Measurements from ENCODE around the gene DDX24. TPM values are rescaled to one million over a fixed set of nuclear protein-coding genes. Genes with fewer than 3 reads are reported as not detected.
A peak's percentile ranks its signal among the peaks of the same experiment; 100 is the strongest.

DDX24 gene
- total RNA-seq, 2 experiments from 2014 or later = 172 to 184 TPM

GRCh38 chr14:94004015-94004414, 77.0 kb downstream of the DDX24 start:
- Mint-ChIP-seq H3K9me3 (ENCODE audit: insufficient read depth) (no peaks in the 10 kb centered on the region), H3K36me3 (ENCODE audit: low read depth) (no peaks in the 10 kb centered on the region), H3K4me3 (no peak overlapping the region), H3K4me1 (ENCODE audit: low read depth) (peaks cover 41% of the 10 kb centered on the region), H3K27me3 (ENCODE audit: low read depth) (peaks cover 13% of the 10 kb centered on the region), H3K27ac (no peak overlapping the region)
- no peak for ATAC-seq
- DNase-seq = no peak
- CTCF ChIA-PET = interaction anchor here (0.7 to 4.4 kb wide), 14 partner anchors 13 to 134 kb away, joined by 3 to 117 read pairs (median 8); partner anchors contain the start of gene ASB2
- POLR2A ChIA-PET = no interaction called here

GRCh38 chr14:94003397-94003796, 77.6 kb downstream of the DDX24 start:
- Mint-ChIP-seq H3K4me1 (ENCODE audit: low read depth) (peaks cover 38% of the 10 kb centered on the region), H3K36me3 (ENCODE audit: low read depth) (no peaks in the 10 kb centered on the region), H3K4me3 (no peak overlapping the region), H3K9me3 (ENCODE audit: insufficient read depth) (no peaks in the 10 kb centered on the region), H3K27me3 (ENCODE audit: low read depth) (peaks cover 13% of the 10 kb centered on the region), H3K27ac (no peak overlapping the region)
- DNase-seq = no peak
- no peak for ATAC-seq
- ChIA-PET POLR2A (no interaction called here), CTCF (interaction anchor here (1.0 to 4.4 kb wide), 10 partner anchors 12 to 150 kb away, joined by 3 to 117 read pairs (median 8); partner anchors contain the start of gene ASB2)

GRCh38 chr14:94001501-94002396, 79.3 kb downstream of the DDX24 start:
- no peaks in the 10 kb centered on the region for H3K36me3 Mint-ChIP-seq (ENCODE audit: low read depth)
- CTCF ChIA-PET = interaction anchor here (0.6 to 7.6 kb wide), 29 partner anchors 8 to 178 kb away, joined by 3 to 233 read pairs (median 5); partner anchors contain the start of genes ASB2 and OTUB2
- POLR2A ChIA-PET = interaction anchor here (1.0 to 5.6 kb wide), 7 partner anchors 10 to 61 kb away, joined by 3 to 29 read pairs (median 5); no protein-coding TSS in a partner anchor
- no peak overlapping the region for H3K4me3 Mint-ChIP-seq
- H3K4me1 Mint-ChIP-seq (ENCODE audit: low read depth) = peaks cover 40% of the 10 kb centered on the region
- DNase-seq = peak; percentile 70
- H3K9me3 Mint-ChIP-seq (ENCODE audit: insufficient read depth) = no peaks in the 10 kb centered on the region
- H3K27me3 Mint-ChIP-seq (ENCODE audit: low read depth) = peaks cover 13% of the 10 kb centered on the region
- peak; percentile 83 for ATAC-seq
- H3K27ac Mint-ChIP-seq = peak overlapping the region; percentile 50

- peaks cover 13% of the 10 kb centered on the region for H3K27me3 Mint-ChIP-seq (ENCODE audit: low read depth)
- DNase-seq (no peak), ATAC-seq (no peak)
- no peak overlapping the region for H3K27ac Mint-ChIP-seq
- H3K36me3 Mint-ChIP-seq (ENCODE audit: low read depth) = no peaks in the 10 kb centered on the region
- ChIA-PET POLR2A (interaction anchor here (1.0 to 5.6 kb wide), 7 partner anchors 9 to 60 kb away, joined by 3 to 29 read pairs (median 5); no protein-coding TSS in a partner anchor), CTCF (interaction anchor here (0.6 to 7.6 kb wide), 25 partner anchors 8 to 179 kb away, joined by 3 to 233 read pairs (median 5); partner anchors contain the start of genes ASB2 and OTUB2)
- no peaks in the 10 kb centered on the region for H3K9me3 Mint-ChIP-seq (ENCODE audit: insufficient read depth)
- H3K4me1 Mint-ChIP-seq (ENCODE audit: low read depth) = peaks cover 42% of the 10 kb centered on the region
- no peak overlapping the region for H3K4me3 Mint-ChIP-seq
Measured at GRCh38 chr14:94001016-94001415, 80.0 kb downstream of the DDX24 start.

GRCh38 chr14:94000267-94000666, 80.7 kb downstream of the DDX24 start:
- H3K36me3 Mint-ChIP-seq (ENCODE audit: low read depth) = no peaks in the 10 kb centered on the region
- H3K4me1 Mint-ChIP-seq (ENCODE audit: low read depth) = peaks cover 44% of the 10 kb centered on the region
- H3K4me3 Mint-ChIP-seq = no peak overlapping the region
- no peak overlapping the region for H3K27ac Mint-ChIP-seq
- POLR2A ChIA-PET = interaction anchor here (1.1 to 5.6 kb wide), 6 partner anchors 21 to 60 kb away, joined by 3 to 29 read pairs (median 6); no protein-coding TSS in a partner anchor
- H3K27me3 Mint-ChIP-seq (ENCODE audit: low read depth) = peaks cover 12% of the 10 kb centered on the region
- ATAC-seq (no peak), DNase-seq (no peak)
- CTCF ChIA-PET = interaction anchor here (0.8 to 7.6 kb wide), 17 partner anchors 9 to 136 kb away, joined by 3 to 233 read pairs (median 10); partner anchors contain the start of genes ASB2 and OTUB2
- H3K9me3 Mint-ChIP-seq (ENCODE audit: insufficient read depth) = no peaks in the 10 kb centered on the region

GRCh38 chr14:93999573-93999972, 81.4 kb downstream of the DDX24 start:
- Mint-ChIP-seq H3K36me3 (ENCODE audit: low read depth) (no peaks in the 10 kb centered on the region), H3K27me3 (ENCODE audit: low read depth) (peaks cover 5% of the 10 kb centered on the region), H3K27ac (no peak overlapping the region), H3K9me3 (ENCODE audit: insufficient read depth) (no peaks in the 10 kb centered on the region), H3K4me3 (no peak overlapping the region), H3K4me1 (ENCODE audit: low read depth) (peaks cover 43% of the 10 kb centered on the region)
- ChIA-PET CTCF (interaction anchor here (0.8 to 7.6 kb wide), 14 partner anchors 8 to 64 kb away, joined by 3 to 233 read pairs (median 8); partner anchors contain the start of genes ASB2 and OTUB2), POLR2A (interaction anchor here (0.9 to 5.6 kb wide), 5 partner anchors 22 to 59 kb away, joined by 3 to 29 read pairs (median 3); no protein-coding TSS in a partner anchor)
- DNase-seq (no peak), ATAC-seq (no peak)

GRCh38 chr14:93998871-93999403, 82.1 kb downstream of the DDX24 start:
- Mint-ChIP-seq H3K4me3 (no peak overlapping the region), H3K9me3 (ENCODE audit: insufficient read depth) (no peaks in the 10 kb centered on the region), H3K27ac (no peak overlapping the region), H3K36me3 (ENCODE audit: low read depth) (no peaks in the 10 kb centered on the region), H3K4me1 (ENCODE audit: low read depth) (peaks cover 46% of the 10 kb centered on the region), H3K27me3 (ENCODE audit: low read depth) (peaks cover 4% of the 10 kb centered on the region)
- ATAC-seq = no peak
- no peak for DNase-seq
- POLR2A ChIA-PET = interaction anchor here (0.9 to 5.6 kb wide), 4 partner anchors 36 to 58 kb away, joined by 3 to 29 read pairs (median 7); no protein-coding TSS in a partner anchor
- CTCF ChIA-PET = interaction anchor here (1.0 to 7.6 kb wide), 12 partner anchors 8 to 63 kb away, joined by 3 to 233 read pairs (median 12); partner anchors contain the start of gene ASB2

Other genes starting within 250 kb of the DDX24 start
- gene FAM181A, start 153.9 kb downstream of the DDX24 start, total RNA-seq = not detected
- gene ASB2, start 104.6 kb downstream of the DDX24 start, total RNA-seq = 10 to 100 TPM; 15.8 to 17.0 TPM
- gene CCDC197, start 83.9 kb downstream of the DDX24 start, total RNA-seq = not detected
- gene OTUB2, start 54.9 kb downstream of the DDX24 start, total RNA-seq = 1 to 10 TPM; 1.4 to 1.7 TPM
- 10 to 100 TPM; 34.7 to 41.3 TPM for gene IFI27L1, start 108 bp upstream of the DDX24 start, total RNA-seq
- 100 to 1,000 TPM; 116 to 129 TPM for gene IFI27, start 29.5 kb upstream of the DDX24 start, total RNA-seq
- 10 to 100 TPM; 65.2 to 74.6 TPM for gene IFI27L2, start 48.4 kb upstream of the DDX24 start, total RNA-seq
- under 1 TPM; 0.16 to 0.26 TPM for gene PPP4R4, start 93.1 kb upstream of the DDX24 start, total RNA-seq
- not detected for gene SERPINA10, start 212.1 kb upstream of the DDX24 start, total RNA-seq
- not detected for gene SERPINA6, start 242.1 kb upstream of the DDX24 start, total RNA-seq

All from activated CD8-positive, alpha-beta T cell treated with anti-CD3 and anti-CD28 coated beads, Interleukin-2, amount 10 ng/mL, durations not matched to agents 7 days and 5 days (primary cell).